GM18520 (cell line): ENCODE data around the gene CMTM6.
A peak's percentile ranks its signal among the peaks of the same experiment; 100 is the strongest.
"Not testable (repeated sequence)": the region's sequence is repeated elsewhere in the genome, so short reads cannot be mapped to it uniquely, and the experiment has no call there.

Experiments used
- ATAC-seq: cut with Tn5 transposase; IDR thresholded peaks from one replicate; pipeline ENCODE4 v1.9.1; 2021; ENCODE audit not compliant: unreplicated experiment

The CMTM6 gene, protein sequence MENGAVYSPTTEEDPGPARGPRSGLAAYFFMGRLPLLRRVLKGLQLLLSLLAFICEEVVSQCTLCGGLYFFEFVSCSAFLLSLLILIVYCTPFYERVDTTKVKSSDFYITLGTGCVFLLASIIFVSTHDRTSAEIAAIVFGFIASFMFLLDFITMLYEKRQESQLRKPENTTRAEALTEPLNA

DNA sequence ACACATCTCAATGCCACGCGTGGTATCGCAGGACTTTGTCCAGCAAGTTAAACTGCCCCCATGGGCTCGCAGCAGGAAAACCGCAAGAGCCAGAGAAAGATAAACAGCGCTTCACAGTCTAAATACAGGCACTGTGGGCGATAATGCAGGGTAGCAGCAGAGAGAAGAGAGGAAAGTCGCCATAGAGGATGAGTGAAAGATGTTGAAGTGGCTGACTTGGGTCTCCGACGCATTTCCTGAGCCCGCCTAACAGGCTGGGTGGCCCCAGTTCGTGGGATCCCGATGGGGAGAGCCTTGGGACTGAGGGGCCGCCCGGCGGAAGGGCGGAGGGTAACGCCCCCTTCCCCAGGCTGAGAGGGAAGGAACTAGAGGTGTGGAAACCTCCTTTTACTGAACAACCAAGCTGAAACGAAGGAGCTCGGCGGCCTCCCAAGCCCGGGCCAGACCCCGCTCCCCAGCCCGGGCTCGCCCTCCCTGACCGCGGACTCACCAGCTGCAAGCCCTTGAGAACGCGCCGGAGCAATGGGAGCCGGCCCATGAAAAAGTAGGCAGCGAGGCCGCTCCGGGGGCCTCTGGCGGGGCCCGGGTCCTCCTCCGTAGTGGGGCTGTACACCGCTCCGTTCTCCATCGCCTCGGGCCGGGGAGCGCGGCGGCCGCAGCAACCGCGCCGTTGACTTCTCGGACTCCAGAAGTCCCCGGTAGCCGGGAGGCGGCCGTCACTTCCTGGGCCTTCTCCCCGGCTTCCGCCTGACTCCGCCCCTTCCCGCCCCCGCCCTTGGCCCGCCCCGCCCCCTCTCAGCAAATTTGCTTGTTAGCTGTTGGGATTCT lies at the start of gene CMTM6:
CMTM6 (minus strand) TSS at position 735 of the 828 bp plus-strand sequence; CDS start at position 628, 107 bp downstream.
- peak; percentile 36 for ATAC-seq

DNA sequence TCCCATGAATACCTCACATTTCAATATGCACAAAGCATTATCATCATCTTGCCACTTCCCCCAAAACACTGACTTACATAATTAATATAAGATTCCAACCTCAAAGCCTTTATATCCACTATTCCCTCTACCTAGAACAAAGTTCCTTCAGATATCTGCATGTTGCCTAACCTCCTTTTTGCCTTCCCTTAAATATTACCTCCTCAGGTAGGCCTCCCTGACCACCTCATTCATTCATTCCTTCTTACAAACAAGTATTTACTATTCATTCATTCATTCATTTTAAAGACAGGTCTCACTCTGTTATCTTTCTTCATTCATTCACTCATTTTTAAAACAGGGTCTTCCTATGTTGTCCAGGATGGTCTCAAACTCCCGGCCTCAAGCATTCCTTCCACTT lies 49.4 kb upstream of the CMTM6 start:
- no peak for ATAC-seq

DNA sequence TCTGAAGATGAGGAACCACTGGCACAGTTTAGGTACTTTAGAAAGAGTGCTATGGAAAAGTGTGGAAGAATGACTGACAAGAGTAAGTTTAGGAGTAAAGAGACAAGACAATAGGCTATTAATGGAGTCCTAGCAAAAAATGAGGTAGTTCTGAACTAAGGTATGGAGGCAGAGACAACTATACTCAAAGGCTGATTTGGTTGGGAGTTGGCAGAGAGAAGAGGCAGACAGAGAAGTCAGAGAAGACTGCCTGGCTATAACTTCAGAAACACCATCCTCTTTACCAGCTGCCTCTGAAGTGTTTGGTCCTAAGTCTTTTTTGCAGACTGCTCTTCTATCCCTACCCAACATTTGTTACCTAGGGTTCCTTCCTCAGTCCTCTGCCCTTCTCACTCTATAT lies 48.8 kb upstream of the CMTM6 start:
- ATAC-seq, result no peak

DNA sequence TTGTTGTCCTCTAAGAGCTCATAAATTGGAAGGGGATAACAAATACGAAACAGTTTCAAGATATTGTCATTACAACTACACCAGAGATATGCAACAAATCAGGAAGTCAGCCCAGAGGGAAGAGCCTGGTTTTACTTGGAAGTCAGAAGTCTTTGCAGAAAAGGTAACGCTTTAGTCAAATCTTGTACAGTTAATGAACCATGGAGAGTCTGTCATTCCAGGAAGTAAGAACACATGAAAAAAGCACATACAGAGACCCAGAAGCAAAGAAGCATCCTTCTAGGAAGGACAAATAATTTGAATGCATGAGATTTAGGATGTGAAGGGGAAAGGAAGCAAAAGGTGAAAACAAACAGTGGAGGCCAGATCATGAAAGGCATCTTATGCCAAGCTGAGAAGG lies 48.4 kb upstream of the CMTM6 start:
- ATAC-seq, result no peak

DNA sequence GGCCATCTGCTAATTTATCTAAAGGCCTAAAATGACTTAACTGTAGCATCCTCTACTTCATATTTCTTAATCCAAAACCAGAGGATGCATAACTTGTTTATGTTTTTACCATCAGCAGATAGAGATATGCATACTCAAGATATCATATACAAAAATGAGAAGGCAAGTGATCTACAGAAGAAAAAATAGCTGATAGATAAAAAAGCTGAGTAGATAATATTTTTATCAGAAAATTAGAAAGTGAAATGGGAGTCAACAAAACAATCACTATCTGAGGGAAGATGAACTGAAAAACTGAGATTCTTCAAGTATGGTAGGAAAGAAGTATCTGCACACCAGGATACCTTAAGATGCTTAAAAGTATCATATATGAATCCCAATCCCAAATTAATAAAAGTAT lies 42.7 kb upstream of the CMTM6 start:
- ATAC-seq, result no peak

DNA sequence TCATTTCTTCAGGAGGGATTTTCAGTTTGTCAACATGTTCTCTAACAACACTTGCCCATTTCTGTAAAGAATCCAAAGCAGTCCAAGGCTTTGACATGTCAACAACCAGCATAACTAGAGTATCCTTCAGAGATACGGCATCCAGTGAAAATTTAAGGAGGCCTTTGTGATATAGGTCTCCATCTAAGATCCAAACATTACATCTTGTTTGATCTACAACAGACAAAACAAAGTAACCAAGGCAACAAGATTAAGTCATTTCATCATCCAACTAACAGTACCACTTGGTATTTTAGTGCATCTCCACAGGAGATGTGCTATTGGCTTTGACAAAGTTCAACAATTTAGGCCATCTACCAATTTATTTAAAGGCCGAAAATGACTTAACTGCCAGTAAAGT lies 42.2 kb upstream of the CMTM6 start:
- ATAC-seq, result no peak

GRCh38 chr3:32542807-32543206 lies 40.2 kb upstream of the CMTM6 start:
- ATAC-seq, result no peak

- no peak for ATAC-seq
These were observed 38.2 kb upstream of the CMTM6 start for GRCh38 chr3:32540899-32541298.

- no peak for ATAC-seq
These were observed 29.8 kb upstream of the CMTM6 start for GRCh38 chr3:32532434-32532833.

- ATAC-seq, result no peak
These were observed 28.5 kb upstream of the CMTM6 start for GRCh38 chr3:32531010-32531647.

DNA sequence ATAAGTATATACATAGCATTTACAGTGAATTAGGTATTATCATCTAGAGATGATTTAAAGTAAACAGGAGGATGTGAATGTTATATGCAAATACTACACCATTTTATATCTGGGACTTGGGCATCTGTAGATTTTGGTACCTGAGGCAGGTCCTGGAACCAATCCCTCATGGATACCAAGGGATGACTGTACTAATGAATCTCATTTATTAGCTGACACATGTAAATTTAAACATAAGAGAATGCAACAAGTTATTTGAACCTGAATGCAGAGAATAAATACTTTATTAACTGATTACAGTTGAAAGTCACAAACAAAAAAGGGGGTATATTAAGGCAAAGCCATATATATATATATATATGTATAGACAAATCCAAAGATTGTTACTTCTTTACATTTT lies 23.1 kb upstream of the CMTM6 start:
- ATAC-seq, result no peak

GRCh38 chr3:32522682-32523081 lies 20.0 kb upstream of the CMTM6 start:
- no peak for ATAC-seq

DNA sequence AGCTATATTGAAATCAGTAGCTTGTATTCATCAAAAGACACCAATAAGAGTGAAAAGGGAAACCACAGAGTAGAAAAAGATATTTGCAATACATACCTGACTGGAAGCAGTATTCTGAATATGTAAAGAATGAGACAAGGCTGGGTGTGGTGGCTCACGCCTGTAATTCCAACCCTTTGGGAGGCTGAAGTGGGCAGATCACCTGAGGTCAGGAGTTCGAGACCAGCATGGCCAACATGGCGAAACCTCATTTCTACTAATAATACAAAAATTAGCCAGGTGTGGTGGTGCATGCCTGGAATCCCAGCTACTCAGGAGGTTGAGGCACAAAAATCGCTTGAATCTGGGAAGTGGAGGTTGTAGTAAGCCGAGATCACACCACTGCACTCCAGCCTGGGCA lies 16.3 kb upstream of the CMTM6 start:
- ATAC-seq, result not testable (repeated sequence)

DNA sequence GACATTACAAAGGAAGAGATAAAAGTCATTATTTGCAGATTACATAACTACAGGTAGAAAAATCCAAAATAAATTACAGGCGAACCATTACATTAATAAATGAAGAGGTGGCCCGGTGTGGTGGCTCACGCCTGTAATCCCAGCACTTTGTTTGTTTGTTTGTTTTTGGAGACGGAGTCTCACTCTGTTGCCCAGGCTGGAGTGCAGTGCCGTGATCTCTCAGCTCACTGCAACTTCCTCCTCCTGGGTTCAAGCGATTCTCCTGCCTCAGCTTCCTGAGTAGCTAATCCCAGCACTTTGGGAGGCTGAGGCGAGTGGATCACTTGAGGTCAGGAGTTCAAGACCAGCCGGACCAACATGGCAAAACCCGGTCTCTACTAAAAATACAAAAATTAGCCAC lies 14.1 kb upstream of the CMTM6 start:
- not testable (repeated sequence) for ATAC-seq

- no peak for ATAC-seq
These were observed 8.4 kb upstream of the CMTM6 start for GRCh38 chr3:32511005-32511404.

DNA sequence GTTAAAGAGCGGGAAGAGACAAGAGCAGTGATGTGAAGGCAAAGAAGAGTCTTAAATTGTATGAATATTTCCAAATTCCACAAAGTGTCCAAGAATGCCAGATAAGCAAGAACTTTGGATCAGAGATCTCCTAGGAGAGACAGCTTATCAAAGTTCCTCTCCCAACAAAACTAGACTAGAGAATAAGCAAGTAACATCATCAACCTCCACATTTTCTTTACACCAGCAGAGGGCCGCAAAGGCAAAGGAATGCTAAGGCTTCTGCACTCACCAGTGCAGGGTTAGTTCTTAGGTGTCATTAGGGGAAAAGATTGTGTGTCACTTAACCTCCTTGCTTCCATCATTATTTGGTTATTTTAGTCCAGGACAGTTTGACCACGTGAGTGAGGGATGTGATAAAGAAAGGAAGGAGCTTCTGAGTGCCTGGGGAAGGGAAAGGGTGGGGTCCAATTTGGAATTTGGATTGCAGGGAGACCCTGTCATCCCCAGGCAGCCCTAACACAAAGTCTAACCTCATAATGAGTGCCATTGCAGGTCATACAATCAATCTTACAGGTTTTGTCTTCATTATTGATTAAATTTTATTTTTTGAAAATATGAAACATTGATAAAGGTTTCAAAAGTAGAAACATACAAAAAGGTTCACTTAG lies 7.5 kb upstream of the CMTM6 start:
- peak; percentile 33 for ATAC-seq

- ATAC-seq, result no peak
These were observed 6.1 kb upstream of the CMTM6 start for GRCh38 chr3:32508711-32509110.

- no peak for ATAC-seq
These were observed 3.8 kb upstream of the CMTM6 start for GRCh38 chr3:32506466-32506865.

- ATAC-seq, result no peak
These were observed 264 bp upstream of the CMTM6 start for GRCh38 chr3:32502946-32503286.

GRCh38 chr3:32501783-32502117 lies 902 bp downstream of the CMTM6 start:
- ATAC-seq, result peak; percentile 0

- no peak for ATAC-seq
These were observed 1.5 kb downstream of the CMTM6 start for GRCh38 chr3:32500880-32501782.
